ENCODE measurements around the gene DGKB. TPM values are rescaled to one million over a fixed set of nuclear protein-coding genes. Genes with fewer than 3 reads are reported as not detected.

DGKB gene
- total RNA-seq, 4 donors from 2014 or later: 0.27 to 0.88 (median 0.76) TPM; not detected in 1

DNA sequence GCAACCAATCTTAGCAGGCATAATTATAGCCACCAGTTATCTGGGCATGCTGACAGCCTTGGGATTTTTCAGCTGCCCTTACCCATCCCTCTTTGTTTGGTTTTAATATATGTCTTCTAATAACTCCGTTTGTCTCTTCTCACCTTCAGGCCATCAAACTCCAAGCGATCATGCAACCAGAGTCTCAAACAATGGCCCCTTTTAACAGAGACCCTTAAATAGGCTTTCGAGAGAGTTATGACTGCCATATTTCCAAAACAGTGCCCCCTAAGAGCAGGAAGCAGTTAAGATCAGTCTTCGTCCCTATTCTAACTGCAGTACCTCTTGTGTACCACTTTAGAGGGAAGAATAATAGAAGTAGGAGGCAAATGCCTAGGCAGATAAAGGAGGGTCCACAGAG lies 157.5 kb downstream of the DGKB start:
- Histone ChIP-seq H3K9me3 (no peaks in the 10 kb centered on the region), H3K36me3 (no peaks in the 10 kb centered on the region), H3K27me3 (no peaks in the 10 kb centered on the region), H3K4me1 (no peaks in the 10 kb centered on the region), H3K4me3 (no peak overlapping the region), H3K27ac (no peak overlapping the region)
- DNase-seq: no peak
- TF ChIP-seq POLR2A (IDR thresholded peaks at IDR 0.05): no peak
- TF ChIP-seq, protein P1, sequence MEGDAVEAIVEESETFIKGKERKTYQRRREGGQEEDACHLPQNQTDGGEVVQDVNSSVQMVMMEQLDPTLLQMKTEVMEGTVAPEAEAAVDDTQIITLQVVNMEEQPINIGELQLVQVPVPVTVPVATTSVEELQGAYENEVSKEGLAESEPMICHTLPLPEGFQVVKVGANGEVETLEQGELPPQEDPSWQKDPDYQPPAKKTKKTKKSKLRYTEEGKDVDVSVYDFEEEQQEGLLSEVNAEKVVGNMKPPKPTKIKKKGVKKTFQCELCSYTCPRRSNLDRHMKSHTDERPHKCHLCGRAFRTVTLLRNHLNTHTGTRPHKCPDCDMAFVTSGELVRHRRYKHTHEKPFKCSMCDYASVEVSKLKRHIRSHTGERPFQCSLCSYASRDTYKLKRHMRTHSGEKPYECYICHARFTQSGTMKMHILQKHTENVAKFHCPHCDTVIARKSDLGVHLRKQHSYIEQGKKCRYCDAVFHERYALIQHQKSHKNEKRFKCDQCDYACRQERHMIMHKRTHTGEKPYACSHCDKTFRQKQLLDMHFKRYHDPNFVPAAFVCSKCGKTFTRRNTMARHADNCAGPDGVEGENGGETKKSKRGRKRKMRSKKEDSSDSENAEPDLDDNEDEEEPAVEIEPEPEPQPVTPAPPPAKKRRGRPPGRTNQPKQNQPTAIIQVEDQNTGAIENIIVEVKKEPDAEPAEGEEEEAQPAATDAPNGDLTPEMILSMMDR (IDR thresholded peaks at IDR 0.05): no peak

DNA sequence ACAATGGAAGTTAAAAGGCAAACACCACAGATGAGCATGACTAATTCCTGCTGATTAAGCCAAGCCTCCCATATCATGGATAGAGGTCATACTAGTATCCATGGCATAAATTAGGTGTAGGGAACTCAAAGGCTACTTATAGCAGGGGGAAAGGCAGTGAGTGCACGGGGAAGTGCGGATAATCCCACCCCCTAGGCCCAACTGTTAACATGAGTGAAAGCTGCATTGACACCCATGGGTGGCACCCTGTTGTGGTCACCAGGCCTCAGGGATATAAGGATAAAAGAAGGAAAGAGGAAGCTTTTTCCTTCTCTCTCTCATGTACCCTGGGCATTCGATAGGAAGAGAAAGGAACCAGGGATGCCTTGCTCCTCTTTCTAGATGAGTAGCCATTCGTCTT lies 161.9 kb downstream of the DGKB start:
- Histone ChIP-seq H3K4me1 (no peaks in the 10 kb centered on the region), H3K4me3 (no peak overlapping the region), H3K36me3 (no peaks in the 10 kb centered on the region), H3K27ac (no peak overlapping the region), H3K9me3 (no peaks in the 10 kb centered on the region), H3K27me3 (no peaks in the 10 kb centered on the region)
- TF ChIP-seq, protein P1 (IDR thresholded peaks at IDR 0.05): no peak
- TF ChIP-seq POLR2A (IDR thresholded peaks at IDR 0.05): no peak
- no peak for DNase-seq

DNA sequence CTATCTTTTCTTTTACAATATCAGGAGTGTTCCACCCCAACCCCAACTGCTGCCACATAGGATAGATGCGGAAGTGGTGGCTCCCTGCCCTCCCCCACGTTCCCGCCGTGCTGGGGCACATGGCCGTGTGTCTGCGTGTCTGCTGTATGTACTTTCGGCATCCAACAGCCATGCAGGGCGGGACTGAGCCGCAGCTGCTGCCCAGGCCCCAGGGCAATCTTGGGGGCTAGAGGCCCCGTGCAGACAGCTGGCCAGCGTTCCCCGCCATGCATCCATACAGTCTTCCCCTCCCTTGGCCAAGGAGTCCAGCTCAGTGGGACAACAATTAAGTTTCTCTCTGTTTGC lies 162.7 kb downstream of the DGKB start:
- no peak for DNase-seq
- no peaks in the 10 kb centered on the region for H3K36me3 ChIP-seq
- H3K4me1 ChIP-seq: no peaks in the 10 kb centered on the region
- no peaks in the 10 kb centered on the region for H3K9me3 ChIP-seq
- H3K27ac ChIP-seq: no peak overlapping the region
- H3K27me3 ChIP-seq: no peaks in the 10 kb centered on the region
- TF ChIP-seq, protein P1 (IDR thresholded peaks at IDR 0.05): no peak
- TF ChIP-seq POLR2A (IDR thresholded peaks at IDR 0.05): no peak
- no peak overlapping the region for H3K4me3 ChIP-seq

DNA sequence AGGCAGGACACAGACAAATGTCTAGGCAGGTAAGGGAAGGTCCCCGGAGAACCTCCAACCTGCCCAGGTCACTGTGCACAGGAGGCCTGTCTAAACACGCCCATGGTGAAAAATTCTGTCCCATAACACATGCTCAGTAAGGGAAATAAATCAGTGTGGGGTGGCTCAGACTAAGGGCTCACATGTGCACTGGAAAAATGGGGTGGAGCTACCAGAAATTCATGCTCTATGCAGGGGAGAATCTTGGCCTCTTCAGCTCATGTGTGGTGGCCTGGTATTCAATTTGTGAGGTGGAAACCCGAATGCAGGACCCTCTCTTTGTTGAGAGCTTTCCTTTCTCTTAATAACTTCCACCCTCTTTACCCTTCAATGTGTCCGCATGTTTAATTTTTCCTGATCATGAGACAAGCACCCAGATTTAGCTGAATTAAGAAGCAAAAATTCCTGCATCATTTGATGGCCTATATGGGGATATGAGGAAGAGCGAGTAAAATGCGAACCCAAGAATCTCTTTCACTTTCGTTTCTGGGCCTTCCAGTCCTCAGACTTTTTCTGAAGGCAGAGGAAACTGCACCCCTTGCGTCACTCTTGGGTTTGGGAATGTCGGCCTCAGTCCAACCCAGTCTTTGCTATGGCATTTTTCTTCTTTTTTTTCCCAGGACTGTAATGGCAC lies 163.2 kb downstream of the DGKB start:
- no peak overlapping the region for H3K27ac ChIP-seq
- no peak overlapping the region for H3K4me3 ChIP-seq
- H3K27me3 ChIP-seq: no peaks in the 10 kb centered on the region
- no peak for DNase-seq
- no peaks in the 10 kb centered on the region for H3K36me3 ChIP-seq
- no peaks in the 10 kb centered on the region for H3K4me1 ChIP-seq
- no peaks in the 10 kb centered on the region for H3K9me3 ChIP-seq
- no peak for TF ChIP-seq POLR2A (IDR thresholded peaks at IDR 0.05)
- TF ChIP-seq, protein P1 (IDR thresholded peaks at IDR 0.05): no peak

GRCh38 chr7:14738086-14738485 lies 164.5 kb downstream of the DGKB start:
- TF ChIP-seq, protein P1 (IDR thresholded peaks at IDR 0.05): no peak
- TF ChIP-seq POLR2A (IDR thresholded peaks at IDR 0.05): no peak
- H3K4me1 ChIP-seq: no peaks in the 10 kb centered on the region
- DNase-seq: no peak
- H3K4me3 ChIP-seq: no peak overlapping the region
- H3K9me3 ChIP-seq: no peaks in the 10 kb centered on the region
- H3K27me3 ChIP-seq: no peaks in the 10 kb centered on the region
- no peak overlapping the region for H3K27ac ChIP-seq
- no peaks in the 10 kb centered on the region for H3K36me3 ChIP-seq
